ENCODE results near the gene MRPS26. TPM values are rescaled to one million over a fixed set of nuclear protein-coding genes. Genes with fewer than 3 reads are reported as not detected.
"Not testable (repeated sequence)": the region's sequence is repeated elsewhere in the genome, so short reads cannot be mapped to it uniquely, and the experiment has no call there.

Gene MRPS26
- total RNA-seq, 1 donor from 2014 or later, result 49.9 TPM

DNA sequence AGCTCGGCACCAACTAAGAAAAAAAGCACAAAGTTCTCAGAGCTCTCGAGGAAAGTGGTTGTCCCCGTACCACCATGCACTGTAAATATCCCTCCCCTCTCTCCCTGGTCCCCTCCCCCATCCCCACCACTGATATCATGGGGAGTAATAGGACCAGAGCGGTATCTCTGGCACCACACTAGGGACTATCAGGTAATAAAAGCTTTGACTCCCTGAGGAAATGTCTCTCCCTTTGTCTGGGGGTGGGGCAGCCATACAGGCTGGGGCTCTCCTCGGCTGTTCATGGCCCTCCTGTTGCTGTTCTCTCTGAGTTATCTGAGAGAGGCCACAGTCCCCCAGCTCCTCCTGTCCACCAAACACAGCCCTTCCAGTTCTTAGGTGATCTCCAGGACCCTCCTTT, 7.4 kb upstream of the MRPS26 start:
- no peak for ATAC-seq (ENCODE audit: poor library complexity)

DNA sequence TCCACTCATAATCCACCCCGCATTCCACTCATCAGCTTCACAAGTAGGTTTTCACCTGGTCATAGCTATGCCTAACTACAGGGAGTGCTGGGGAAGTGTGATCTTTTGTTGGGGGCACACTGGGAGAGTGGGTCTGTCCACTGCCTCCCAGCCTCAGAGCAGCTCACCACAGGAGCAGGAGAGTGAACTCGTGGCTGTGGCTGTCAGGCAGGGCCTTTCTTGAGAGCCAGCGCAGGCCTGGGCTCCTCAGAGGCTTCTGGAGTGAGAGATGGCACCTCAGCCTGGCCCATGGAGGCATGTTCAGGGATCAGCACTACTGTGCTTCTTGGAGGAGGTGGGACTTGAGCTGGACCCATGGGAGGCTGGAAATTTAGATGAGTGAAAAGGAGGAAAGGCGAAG, 6.4 kb upstream of the MRPS26 start:
- intact Hi-C loops (cut with DNase I), result no loop called here
- ATAC-seq (ENCODE audit: poor library complexity) (no peak), DNase-seq (no peak)

More for the DNA sequence above, 7.4 kb upstream of the MRPS26 start:
- DNase-seq, result no peak
- intact Hi-C loops (cut with DNase I), result no loop called here

DNA sequence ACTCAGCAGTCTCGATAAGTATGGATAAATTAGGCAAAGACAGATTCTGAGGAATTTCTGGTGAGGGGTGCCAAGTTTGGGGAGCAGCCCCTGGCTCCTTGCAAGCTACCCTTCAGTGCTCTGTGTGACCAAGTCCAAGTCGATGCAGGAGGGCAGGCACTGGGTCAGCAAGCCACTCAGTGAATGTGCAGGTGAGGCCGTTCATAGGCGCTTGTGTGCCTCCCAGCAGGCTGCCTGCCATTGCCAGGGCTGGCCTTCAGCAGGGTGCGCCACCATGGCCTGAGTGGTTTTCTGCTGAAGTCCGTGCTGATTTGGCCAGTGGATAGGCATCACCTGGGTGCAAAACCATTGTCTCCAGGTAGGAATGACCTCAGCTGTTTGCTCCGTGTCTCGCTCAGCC, 5.8 kb upstream of the MRPS26 start:
- intact Hi-C loops (cut with DNase I), result no loop called here
- ATAC-seq (ENCODE audit: poor library complexity), result no peak
- DNase-seq, result no peak

DNA sequence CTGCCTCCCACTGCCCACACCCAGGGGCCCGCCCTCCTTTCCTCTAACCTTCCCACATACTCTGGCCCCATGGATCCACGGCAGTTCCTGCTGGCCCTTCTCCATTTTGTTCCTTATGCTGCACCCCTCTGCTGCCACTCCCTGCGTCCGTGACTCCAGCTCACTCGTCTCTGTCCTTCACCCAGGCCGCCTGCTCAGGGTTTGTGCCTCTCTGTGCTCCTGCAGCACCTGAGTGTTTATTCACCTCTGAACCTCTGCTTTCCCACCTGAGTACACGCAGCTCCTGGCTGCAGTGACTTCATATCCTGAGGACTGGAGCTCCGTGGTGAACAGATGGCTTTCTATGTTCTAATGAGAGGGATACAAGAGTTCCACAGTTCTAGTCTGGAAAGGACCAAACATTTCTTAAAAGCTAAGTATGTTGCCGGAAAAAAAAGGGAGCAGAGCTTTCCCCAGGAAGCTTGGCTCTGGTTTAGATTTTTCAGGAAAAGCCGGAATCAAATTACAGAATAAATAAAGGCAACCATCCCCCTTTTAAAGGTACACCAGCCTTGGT, 3.9 kb upstream of the MRPS26 start:
- intact Hi-C loops (cut with DNase I), result no loop called here
- ATAC-seq (ENCODE audit: poor library complexity), result no peak
- no peak for DNase-seq

DNA sequence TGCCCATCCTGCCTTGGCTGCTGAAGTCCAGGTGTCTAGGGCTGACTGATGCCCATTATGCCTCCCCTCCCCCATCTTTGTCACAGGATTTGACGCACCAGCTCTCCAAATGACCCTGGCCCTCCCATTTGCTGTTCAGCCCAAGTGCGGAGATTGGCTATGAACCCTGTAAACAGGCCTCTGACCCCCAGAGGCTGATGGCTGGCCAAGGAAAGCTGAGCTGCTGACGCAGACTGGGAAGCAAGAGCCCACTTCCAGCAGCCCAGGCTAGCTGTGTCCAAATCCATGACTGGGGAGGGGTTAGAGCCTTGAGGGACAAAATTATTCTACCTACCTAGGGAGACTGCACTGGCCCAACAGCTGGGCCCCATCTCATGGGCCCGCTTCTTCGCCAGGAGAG, 3.2 kb upstream of the MRPS26 start:
- peak; percentile 10 for ATAC-seq (ENCODE audit: poor library complexity)
- peak; percentile 79 for DNase-seq
- intact Hi-C loops (cut with DNase I), result no loop called here

DNA sequence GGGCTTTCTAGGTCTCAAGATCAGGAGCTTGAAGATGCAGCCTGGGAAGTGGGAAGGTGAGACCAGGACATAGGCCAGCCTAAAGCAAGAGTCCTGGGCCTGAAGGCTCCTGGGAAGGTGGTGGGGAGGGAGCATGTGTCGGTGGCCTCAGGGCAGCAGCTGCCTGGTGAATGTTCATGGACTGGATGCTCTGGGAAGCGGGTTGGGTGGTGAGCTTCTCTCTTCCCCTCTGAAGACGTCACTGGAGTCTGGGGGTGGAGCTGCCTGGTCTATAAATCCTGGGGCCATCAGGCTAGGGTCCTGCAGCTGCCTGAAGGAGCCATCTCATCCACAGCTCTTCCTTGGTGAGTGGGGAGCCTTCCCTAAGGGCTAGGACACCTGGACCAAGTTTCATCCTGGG, 2.5 kb upstream of the MRPS26 start, which contains the start of gene GNRH2:
GNRH2 (plus strand) TSS at position 301 of the 400 bp plus-strand sequence. CDS start 793 bp downstream, outside the sequence.
- no peak for ATAC-seq (ENCODE audit: poor library complexity)
- intact Hi-C loops (cut with DNase I), result no loop called here
- DNase-seq, result no peak

DNA sequence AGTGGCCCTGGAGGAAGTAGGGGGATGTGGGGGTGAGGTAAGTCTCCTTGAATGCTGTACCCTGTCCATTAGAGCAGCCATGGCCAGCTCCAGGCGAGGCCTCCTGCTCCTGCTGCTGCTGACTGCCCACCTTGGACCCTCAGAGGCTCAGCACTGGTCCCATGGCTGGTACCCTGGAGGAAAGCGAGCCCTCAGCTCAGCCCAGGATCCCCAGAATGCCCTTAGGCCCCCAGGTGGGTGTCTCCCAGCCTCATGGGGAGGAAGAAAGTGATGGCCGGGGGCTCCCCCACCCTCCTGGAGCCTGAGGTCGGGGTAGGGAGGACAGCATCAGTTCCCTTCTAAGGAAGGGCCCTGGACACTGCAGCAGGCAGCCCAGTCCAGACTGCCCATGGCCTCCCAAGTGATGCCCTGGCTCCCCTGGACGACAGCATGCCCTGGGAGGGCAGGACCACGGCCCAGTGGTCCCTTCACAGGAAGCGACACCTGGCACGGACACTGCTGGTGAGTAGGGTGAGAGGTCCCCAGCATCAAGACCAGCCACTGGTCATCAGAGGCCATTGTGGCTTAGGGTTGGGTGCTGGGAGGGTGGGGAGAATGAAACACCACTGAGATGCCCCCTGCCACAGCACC, 1.4 kb upstream of the MRPS26 start:
- no peak for ATAC-seq (ENCODE audit: poor library complexity)
- intact Hi-C loops (cut with DNase I), result no loop called here

DNA sequence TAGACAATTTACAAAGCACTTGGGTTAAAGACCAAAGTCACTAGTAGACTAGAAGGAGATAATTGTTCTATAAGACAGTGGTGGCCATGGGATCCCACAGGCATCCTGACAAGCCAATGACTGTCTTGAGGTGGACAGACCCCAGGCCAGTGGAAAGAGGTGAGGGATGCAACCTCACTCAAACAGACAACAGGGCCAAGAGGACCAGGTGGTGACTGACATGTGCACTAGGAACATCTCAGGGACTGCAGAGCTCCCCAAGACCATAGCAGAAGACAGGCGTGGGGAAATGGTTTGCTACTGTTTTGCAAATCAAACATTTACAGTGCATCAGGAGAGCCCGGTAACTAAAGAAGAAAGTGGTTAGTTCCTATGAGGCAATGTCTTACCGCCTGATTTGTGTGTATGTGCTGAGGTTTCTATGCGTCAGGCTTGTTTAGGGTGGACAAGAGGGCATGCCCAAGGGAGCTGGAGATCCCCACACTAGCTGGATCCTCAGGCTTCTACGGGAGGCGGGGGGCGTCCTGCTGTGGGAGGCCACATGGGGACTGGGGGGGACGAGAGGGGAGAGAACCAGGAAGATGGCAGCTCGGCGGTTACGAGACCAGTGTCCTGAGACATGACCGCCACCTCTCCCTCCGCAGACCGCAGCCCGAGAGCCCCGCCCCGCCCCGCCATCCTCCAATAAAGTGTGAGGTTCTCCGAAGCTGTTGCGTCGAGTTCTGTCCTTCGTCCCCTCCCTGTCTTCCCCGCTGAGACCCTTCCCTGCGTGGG, 623 bp upstream of the MRPS26 start:
- DNase-seq (peak; percentile 87), ATAC-seq (ENCODE audit: poor library complexity) (peak; percentile 80)
- intact Hi-C loops (cut with DNase I), result no loop called here

More for the DNA sequence above, 1.4 kb upstream of the MRPS26 start:
- no peak for DNase-seq

DNA sequence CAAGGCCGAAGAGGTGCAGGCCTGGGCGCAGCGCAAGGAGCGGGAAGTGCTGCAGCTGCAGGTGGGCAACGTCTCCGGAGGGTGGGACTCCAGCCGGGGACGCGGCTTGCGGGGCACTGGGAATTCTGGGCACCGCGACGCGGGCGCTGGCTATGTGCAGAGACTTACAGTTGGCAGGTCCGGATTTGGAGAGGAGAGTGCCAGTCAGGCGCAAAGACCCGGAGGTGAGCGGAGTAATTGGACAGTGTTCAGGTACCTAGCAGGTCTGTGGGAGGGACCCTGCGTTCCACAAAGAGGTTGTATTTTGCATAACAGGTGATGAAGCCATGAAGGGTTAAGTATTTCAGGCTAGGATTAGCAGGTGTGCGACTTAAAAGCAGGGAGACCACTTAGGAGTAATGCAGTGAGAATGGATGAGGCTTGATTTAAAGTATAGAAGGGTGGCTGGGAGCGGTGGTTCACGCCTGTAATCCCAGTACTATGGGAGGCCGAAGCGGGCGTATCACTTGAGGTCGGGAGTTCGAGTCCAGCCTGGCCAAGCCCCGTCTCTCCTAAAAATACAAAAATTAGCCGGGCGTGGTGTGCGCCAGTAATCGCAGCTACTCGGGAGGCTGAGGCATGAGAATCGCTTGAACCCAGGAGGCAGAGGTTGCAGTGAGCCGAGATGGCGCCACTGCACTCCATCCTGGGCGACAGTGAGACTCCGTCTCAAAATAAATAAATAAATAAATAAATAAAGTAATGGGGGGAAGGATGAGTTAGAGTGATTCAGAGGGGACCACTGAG, 1.0 kb downstream of the MRPS26 start:
- DNase-seq (no peak), ATAC-seq (ENCODE audit: poor library complexity) (no peak)
- intact Hi-C loops (cut with DNase I), result no loop called here

DNA sequence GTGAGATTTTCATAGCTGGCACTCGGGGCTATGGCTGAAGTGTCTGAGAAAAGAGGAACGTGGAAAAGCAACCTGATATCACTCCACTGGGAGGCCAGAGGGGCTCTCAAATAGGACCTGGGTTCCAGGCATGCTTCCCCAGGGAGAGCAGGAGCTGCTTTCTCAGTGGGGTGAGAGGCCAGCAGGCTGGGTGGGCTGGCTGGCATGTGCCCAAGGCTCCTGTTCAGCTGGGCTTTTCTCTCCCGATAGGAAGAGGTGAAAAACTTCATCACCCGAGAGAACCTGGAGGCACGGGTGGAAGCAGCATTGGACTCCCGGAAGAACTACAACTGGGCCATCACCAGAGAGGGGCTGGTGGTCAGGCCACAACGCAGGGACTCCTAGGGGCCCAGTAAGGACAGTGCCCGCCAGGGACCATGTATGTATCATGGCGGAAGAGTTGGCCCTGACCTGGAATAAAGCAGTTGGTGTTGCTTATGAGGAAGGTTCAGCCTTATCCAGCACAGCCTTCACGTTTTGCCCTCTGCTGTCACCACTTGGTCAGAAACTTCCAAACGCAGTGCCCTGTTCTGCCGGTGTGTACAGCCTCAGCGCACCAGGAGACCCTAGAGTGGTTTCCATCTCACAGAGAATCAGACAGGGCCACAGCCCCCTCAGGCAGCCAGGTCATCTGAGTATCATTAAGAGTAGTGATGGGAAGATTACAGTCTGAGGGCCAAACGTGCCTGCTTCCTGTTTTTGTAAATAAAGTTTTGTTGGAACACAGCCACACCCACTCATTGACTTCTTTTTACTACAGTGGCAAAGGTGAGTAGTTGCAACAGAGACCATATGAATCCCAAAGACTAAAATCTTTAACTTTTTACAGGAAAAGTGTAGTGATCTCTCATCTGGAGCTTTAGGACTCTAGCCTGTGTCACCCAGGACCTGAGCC, 1.9 kb downstream of the MRPS26 start:
- intact Hi-C loops (cut with DNase I), result no loop called here
- no peak for DNase-seq
- no peak for ATAC-seq (ENCODE audit: poor library complexity)

DNA sequence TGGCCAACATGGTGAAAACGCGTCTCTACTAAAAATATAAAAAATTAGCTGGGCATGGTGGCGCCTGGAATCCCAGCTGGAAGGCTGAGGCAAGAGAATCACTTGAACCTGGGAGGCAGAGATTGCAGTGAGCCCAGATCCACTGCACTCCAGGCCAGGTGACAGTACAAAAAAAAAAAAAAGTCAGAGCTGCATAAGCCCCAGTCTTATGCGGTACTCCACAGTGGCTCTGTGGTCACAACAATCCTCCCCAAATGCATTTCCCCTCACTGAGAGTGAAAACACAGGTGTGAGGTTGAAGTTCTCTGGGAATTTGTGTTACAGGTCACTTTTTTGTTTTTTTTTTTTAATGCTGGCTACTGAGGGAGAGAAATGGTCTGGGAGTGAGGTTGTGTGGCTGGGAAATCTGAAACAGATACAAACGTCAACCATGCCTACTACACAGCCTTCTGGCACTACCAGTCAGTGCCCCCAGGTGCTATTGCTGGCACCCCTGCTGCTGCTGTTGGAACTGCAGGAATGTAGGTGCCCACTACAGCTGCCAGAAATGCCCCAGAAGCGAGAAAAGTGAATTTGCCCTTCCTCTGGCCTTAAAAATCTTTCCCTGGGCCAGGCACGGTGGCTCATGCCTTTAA, 5.7 kb downstream of the MRPS26 start:
- ATAC-seq (ENCODE audit: poor library complexity) (no peak), DNase-seq (no peak)
- intact Hi-C loops (cut with DNase I), result loop anchor here (5.0 kb wide), 1 partner anchor 66 kb away; no protein-coding TSS in a partner anchor

DNA sequence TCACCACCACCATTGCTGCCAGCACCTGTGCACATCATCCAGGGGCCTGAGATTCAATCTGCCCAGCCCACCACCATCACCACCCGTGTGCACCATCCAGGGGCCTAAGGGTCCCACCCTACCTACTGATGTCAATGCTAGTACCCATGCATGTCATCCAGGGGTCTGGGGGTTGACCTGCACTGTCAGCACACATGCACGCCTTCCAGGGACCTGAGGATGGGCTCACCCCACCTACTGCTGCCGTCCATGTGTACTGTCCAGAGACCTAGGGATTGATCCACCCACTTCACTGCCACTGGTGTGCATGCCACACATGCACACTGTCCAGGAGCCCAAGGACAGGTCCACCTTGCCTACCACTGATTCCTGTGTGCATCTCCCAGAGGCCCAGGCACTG, 13.6 kb downstream of the MRPS26 start:
- intact Hi-C loops (cut with DNase I), result no loop called here
- DNase-seq (no peak), ATAC-seq (ENCODE audit: poor library complexity) (no peak)

DNA sequence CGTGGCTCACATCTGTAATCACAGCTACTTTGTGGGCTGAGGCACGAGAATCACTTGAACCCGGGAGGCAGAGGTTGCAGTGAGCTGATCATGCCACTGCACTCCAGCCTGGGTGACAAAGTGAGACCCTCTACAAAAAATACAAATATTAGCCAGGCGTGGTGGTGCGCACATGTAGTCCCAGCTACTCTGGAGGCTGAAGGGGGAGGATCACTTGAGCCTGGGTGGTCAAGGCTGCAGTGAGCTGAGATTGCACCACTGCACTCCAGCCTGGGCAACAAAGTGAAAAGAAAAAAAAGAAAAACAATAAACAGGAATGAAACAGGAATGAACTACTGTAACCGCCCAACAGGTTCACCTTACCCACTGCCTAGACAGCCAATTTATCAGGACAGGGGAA, 18.3 kb downstream of the MRPS26 start:
- ATAC-seq (ENCODE audit: poor library complexity); intact Hi-C loops (cut with DNase I): not testable (repeated sequence)

DNA sequence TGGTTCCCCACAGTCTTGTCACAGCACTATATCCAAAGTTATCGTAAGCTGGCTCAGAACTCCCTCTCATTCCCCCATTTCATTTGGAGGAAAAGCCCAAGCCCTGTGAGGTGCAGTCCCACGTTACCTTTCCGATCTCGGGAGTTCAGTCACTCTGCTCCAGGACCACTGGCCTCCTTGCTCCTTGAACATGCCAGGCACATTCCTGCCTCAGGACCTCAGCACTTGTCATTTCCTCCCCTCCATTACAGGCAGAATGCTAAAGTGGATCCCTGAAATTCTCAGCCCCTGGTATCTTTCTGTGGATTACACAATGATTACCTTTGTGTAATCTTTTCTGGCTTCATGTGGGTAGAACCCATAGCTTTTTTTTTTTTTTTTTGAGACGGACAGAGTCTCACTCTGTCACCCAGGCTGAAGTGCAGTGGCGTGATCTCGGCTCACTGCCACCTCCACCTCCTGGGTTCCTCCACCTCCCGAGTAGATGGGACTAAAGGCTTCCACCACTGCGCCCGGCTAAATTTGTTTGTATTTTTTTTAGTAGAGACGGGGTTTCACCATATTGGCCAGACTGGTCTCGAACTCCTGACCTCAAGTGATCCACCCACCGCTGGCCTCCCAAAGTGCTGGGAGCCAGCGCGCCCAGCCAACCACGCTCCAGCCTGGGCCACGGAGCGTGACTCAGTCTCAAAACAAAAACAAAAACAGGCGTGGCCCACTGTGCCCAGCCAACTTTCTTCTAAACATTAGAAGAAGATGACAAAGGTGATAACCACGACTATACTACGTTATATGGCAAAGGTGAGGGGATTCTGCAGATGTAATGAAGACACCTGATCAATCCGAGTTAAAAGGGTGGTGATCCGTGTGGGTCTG, 21.5 kb downstream of the MRPS26 start:
- intact Hi-C loops (cut with DNase I), result loop anchor here (5.0 kb wide), 1 partner anchor 45 kb away; no protein-coding TSS in a partner anchor
- DNase-seq, result no peak
- ATAC-seq (ENCODE audit: poor library complexity), result no peak

More for the DNA sequence above, 18.3 kb downstream of the MRPS26 start:
- not testable (repeated sequence) for DNase-seq

DNA sequence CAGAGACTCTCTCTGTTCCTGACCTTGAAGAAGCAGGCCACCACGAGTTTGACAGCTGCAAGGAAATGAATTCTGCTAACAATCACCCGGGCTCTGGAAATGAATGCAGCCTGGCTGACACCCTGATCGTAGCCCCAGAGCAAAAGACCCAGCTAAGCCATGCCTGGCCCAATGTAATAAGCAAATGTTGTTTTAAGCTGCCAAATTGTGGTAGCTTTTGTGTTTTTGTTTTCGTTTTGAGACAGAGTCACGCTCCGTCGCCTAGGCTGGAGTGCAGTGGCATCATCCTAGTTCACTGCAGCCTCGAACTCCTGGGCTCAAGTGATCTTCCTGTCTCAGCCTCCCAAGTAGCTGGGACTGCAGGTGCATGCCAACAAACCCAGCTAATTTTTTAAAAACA, 22.2 kb downstream of the MRPS26 start:
- ATAC-seq (ENCODE audit: poor library complexity) (no peak), DNase-seq (no peak)
- intact Hi-C loops (cut with DNase I), result loop anchor here (5.0 kb wide), 1 partner anchor 44 kb away; no protein-coding TSS in a partner anchor

Measured in Right ventricle myocardium superior (tissue), 1 donor.